GM12872 (cell line): ENCODE measurements around the gene AP3B2.

Experiments
- CTCF ChIP-seq: IDR thresholded peaks from 3 replicates; pipeline ENCODE4 v1.5.1; 2011; ENCODE audit warnings: low read depth, mild to moderate bottlenecking, low read length, moderate library complexity; ENCODE audit not compliant: insufficient read depth

The AP3B2 gene

DNA sequence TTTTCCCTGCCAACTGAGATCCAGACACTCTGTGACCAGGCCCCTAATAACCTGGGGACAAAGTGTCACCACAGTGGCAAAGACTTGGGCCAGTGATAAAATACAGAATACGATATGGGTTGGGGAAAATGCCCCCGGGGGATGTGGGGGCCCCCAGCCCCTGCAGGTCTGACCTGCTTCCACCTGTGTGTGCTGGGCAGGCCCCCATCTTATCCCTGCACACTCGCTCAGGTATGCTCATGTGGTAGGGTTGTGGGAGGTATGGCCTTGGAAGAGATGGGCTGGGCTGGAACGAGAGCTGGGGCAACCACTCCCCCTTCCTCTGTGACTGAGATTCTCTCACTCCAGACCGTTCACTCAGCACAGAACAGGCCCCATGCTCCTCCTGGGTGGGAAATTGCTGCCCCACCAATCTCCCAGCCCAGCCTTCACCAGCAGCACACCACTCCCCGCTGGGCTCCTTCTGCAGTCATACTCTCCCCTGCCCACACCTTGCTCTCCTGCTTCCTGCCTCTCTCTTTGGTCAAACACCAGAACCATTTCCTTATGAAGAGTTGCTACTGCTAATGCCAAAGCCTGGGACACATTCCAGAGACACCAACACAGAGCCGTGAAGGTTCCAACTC is 52.9 kb downstream of the AP3B2 start:
- TF ChIP-seq CTCF: no peak

DNA sequence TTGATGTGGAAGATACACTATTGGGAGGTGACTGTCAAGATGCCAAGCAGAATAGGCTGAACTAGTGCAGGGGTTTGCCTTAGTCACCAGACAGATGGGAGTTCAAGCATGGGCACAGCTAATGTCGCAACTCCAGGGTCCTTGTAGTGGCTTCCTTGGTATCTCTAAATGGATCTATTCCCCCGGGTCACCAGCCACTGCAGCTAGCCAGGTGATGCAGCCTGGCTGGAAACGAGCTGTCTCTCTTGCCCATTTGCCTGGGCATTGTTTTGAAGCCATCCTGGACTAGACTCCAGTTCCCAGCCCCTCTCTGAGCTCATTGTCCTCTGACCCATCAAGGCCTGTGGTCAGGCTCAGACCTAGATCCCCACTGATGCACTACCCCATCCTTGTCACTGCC is 54.1 kb downstream of the AP3B2 start:
- no peak for TF ChIP-seq CTCF

DNA sequence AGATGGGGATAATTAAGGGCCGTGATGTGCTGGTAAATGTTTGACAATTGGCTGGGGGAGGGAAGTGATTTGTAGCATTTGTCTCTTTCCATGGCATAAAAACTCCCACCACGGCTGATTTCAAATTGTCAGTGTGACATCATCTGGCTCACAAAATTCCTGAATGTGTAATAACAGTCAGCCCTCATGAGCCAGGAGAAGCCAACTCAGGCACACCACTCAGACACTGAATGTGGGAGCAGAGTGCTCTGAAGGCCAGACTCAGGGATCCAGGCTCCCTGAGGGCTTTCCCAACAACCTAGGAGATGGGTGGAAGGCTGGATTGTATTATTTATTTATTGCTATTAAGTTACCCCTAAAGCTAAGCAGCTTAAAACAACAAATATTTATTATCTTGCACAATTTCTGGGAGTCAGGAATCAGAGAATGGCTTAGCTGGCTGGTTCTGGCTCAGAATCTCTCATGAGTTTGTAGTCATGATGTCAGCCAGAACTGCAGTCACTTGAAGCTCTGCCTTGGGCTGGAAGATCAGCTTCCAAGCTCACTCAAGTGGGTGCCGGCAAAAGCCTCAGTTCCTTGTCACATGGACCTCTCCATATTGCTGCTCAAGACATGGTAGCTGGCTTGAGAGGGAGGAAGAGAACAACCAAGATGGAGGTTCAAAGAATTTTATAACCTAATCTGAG is 56.0 kb downstream of the AP3B2 start:
- TF ChIP-seq CTCF: no peak

- TF ChIP-seq CTCF: no peak
Observed at GRCh38 chr15:82651708-82652107, 58.0 kb downstream of the AP3B2 start.

DNA sequence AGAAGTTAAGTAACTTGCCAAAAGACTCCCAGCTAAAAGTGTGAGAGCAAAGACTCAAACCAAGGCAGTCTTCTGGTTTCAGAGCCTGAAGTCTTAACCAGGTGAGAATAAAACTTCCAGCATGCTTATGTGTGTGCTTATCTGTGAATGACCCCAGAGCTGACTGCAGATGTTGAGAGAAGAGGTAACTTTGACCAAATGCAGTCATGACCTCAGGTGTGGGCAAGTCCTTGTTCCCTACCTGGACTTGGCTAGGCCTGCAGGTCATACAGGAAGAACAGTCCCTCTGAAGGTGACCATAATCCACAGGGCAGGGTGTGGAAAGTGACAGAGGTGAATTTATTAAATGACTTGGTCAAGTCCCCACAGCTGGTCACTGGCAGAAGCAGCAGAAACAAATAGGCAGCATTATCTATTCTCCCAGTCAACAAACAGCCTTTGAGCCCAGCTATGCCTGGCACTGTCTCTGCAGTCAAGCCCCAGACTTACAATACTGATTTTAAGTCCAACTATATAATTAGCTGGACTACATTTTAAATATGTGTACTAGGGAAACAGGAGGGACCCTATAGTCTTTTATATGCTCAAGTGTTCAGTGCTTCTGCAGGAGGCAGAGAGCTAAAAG is 59.5 kb downstream of the AP3B2 start:
- no peak for TF ChIP-seq CTCF

- TF ChIP-seq CTCF: no peak
Observed at GRCh38 chr15:82649226-82649999, 60.3 kb downstream of the AP3B2 start.

- TF ChIP-seq CTCF: no peak
Observed at GRCh38 chr15:82648257-82649103, 61.2 kb downstream of the AP3B2 start.
